ENCODE results near the gene GABARAPL2. TPM values are rescaled to one million over a fixed set of nuclear protein-coding genes. Genes with fewer than 3 reads are reported as not detected.

The GABARAPL2 gene
- polyA plus RNA-seq, 1 donor from 2014 or later, result 344 TPM

DNA sequence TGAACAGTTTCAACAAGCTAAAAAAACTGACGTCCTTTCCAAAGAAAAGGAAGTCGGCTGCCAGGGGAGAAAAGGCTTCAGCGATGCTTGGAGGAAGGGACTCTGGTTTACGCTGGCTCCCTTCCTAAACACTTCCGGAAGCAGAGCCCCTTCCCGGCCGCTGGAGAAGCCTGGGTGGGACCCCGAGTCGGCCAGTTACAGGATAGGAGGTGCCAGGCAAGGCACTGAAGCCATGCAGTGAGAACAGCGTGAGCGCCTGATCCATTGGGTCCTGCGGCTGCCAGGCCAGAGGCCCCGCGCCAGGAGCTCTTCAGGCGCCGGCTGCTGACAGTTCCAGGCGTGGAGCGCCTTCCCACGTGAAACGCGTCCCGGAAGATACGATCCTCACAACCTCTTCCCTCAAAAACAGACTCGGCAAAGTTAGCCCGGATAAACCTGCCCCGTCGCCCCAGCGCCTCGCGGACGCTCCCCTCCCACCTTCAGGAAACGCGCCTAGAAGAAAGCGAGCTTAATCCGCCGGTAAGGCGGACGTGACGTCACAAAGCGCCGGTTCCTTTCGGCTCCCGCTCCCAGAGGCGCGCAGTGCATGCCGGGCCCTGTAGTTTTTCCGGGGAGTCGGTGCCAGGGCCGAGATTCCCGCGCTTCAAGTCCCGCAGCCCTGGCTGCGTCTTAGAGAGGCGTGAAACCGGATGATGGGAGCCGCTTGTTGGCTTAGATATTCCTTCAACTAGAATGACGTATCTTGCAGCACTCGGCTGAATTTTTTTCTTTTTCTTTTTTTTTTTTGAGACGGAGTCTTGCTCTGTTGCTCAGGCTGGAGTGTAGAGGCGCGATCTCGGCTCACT, 56.8 kb downstream of the GABARAPL2 start, which contains the start of gene ADAT1:
ADAT1 (minus strand) TSS at position 521 of the 845 bp plus-strand sequence. CDS start 2,482 bp downstream, outside the sequence.
- TF ChIP-seq SMC3 (conservative IDR thresholded peaks at IDR 0.05; ENCODE audit: poor library complexity), result peak; percentile 54
- TF ChIP-seq EP300 (conservative IDR thresholded peaks at IDR 0.05; ENCODE audit: poor library complexity, severe bottlenecking), result peak; percentile 44
- TF ChIP-seq CTCF (IDR thresholded peaks at IDR 0.05; ENCODE audit: poor library complexity, severe bottlenecking), result no peak
- peak; percentile 96 for TF ChIP-seq POLR2AphosphoS5 (IDR thresholded peaks at IDR 0.05)
- peak; percentile 44 for TF ChIP-seq TAF1 (IDR thresholded peaks at IDR 0.05; ENCODE audit: low read depth)
- no peak for TF ChIP-seq EZH2 (IDR thresholded peaks at IDR 0.05; ENCODE audit: borderline replicate concordance, insufficient read depth, low read length, poor library complexity, severe bottlenecking)
- peak; percentile 29 for TF ChIP-seq RAD21 (conservative IDR thresholded peaks at IDR 0.05)
- TF ChIP-seq MXI1 (conservative IDR thresholded peaks at IDR 0.05; ENCODE audit: poor library complexity, severe bottlenecking), result peak; percentile 97
- TF ChIP-seq, protein P1, sequence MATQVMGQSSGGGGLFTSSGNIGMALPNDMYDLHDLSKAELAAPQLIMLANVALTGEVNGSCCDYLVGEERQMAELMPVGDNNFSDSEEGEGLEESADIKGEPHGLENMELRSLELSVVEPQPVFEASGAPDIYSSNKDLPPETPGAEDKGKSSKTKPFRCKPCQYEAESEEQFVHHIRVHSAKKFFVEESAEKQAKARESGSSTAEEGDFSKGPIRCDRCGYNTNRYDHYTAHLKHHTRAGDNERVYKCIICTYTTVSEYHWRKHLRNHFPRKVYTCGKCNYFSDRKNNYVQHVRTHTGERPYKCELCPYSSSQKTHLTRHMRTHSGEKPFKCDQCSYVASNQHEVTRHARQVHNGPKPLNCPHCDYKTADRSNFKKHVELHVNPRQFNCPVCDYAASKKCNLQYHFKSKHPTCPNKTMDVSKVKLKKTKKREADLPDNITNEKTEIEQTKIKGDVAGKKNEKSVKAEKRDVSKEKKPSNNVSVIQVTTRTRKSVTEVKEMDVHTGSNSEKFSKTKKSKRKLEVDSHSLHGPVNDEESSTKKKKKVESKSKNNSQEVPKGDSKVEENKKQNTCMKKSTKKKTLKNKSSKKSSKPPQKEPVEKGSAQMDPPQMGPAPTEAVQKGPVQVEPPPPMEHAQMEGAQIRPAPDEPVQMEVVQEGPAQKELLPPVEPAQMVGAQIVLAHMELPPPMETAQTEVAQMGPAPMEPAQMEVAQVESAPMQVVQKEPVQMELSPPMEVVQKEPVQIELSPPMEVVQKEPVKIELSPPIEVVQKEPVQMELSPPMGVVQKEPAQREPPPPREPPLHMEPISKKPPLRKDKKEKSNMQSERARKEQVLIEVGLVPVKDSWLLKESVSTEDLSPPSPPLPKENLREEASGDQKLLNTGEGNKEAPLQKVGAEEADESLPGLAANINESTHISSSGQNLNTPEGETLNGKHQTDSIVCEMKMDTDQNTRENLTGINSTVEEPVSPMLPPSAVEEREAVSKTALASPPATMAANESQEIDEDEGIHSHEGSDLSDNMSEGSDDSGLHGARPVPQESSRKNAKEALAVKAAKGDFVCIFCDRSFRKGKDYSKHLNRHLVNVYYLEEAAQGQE (IDR thresholded peaks at IDR 0.05; ENCODE audit: borderline replicate concordance), result peak; percentile 53
- Histone ChIP-seq H4K20me1 (ENCODE audit: insufficient read depth) (no peaks in the 10 kb centered on the region), H3K79me2 (replicated peaks; ENCODE audit: insufficient read depth, low read length) (peaks cover 4% of the 10 kb centered on the region), H3K9me3 (ENCODE audit: low read length) (no peaks in the 10 kb centered on the region), H3K4me2 (ENCODE audit: low read length) (peak within 1 kb of the TSS; percentile 98), H3K9ac (ENCODE audit: low read length) (peak within 1 kb of the TSS; percentile 88), H2AFZ (ENCODE audit: low read depth, low read length) (peak within 1 kb of the TSS; percentile 65), H3K9me2 (ENCODE audit: insufficient read depth, low read length) (no peaks in the 10 kb centered on the region), H3K27me3 (ENCODE audit: insufficient read depth, low read depth, low read length) (no peaks in the 10 kb centered on the region), H3K27ac (ENCODE audit: low read length) (peak within 1 kb of the TSS; percentile 87), H3K36me3 (ENCODE audit: insufficient read depth, low read length) (peaks cover 2% of the 10 kb centered on the region), H3K4me3 (ENCODE audit: low read length) (peak within 1 kb of the TSS; percentile 79), H3F3A (ENCODE audit: insufficient read depth, low read length, poor library complexity, severe bottlenecking) (no peaks in the 10 kb centered on the region)

DNA sequence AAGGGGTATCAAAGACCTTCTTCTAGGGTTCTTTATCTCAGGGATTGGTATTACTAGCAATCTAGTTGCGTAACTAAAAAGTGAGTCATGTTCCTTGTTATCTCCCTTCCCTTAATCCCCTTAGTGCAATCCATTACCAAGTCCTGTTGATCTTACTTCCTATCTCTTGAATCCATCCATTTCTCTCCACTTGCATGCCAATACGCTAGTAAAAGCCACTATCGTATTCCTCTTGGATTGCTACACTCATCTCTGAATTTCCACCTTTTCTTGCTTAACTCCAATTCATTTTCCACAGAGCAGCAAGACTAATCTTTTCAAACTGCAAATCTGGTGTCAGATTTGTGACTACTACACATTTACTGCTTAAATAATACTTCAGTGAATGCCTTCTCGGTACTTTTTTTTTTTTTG, 58.7 kb downstream of the GABARAPL2 start:
- Histone ChIP-seq H3K9ac (ENCODE audit: low read length) (no peak overlapping the region), H3K4me2 (ENCODE audit: low read length) (no peak overlapping the region), H3K9me3 (ENCODE audit: low read length) (no peaks in the 10 kb centered on the region), H3F3A (ENCODE audit: insufficient read depth, low read length, poor library complexity, severe bottlenecking) (no peaks in the 10 kb centered on the region), H3K79me2 (replicated peaks; ENCODE audit: insufficient read depth, low read length) (peaks cover 4% of the 10 kb centered on the region), H3K27me3 (ENCODE audit: insufficient read depth, low read depth, low read length) (no peaks in the 10 kb centered on the region), H3K36me3 (ENCODE audit: insufficient read depth, low read length) (peaks cover 8% of the 10 kb centered on the region), H3K27ac (ENCODE audit: low read length) (no peak overlapping the region), H3K9me2 (ENCODE audit: insufficient read depth, low read length) (no peaks in the 10 kb centered on the region), H2AFZ (ENCODE audit: low read depth, low read length) (no peak overlapping the region), H4K20me1 (ENCODE audit: insufficient read depth) (no peaks in the 10 kb centered on the region), H3K4me3 (ENCODE audit: low read length) (no peak overlapping the region)
- TF ChIP-seq EP300 (conservative IDR thresholded peaks at IDR 0.05; ENCODE audit: poor library complexity, severe bottlenecking), result no peak
- no peak for TF ChIP-seq CTCF (IDR thresholded peaks at IDR 0.05; ENCODE audit: poor library complexity, severe bottlenecking)
- no peak for TF ChIP-seq MXI1 (conservative IDR thresholded peaks at IDR 0.05; ENCODE audit: poor library complexity, severe bottlenecking)
- TF ChIP-seq POLR2AphosphoS5 (IDR thresholded peaks at IDR 0.05), result no peak

All from neural cell (in vitro differentiated cells).